Dedifferentiated amniotic fluid mesenchymal stem cell (primary cell): ENCODE results near the gene PRSS35.
"Not testable (repeated sequence)": the region's sequence is repeated elsewhere in the genome, so short reads cannot be mapped to it uniquely, and the experiment has no call there.

Source experiments
- DNase-seq: peaks from one replicate; pipeline ENCODE4 v3.0.0-alpha.2; 2016; ENCODE audit errors: extremely low spot score

Gene PRSS35

GRCh38 chr6:83511901-83512681, at the start of gene PRSS35:
PRSS35 (plus strand) TSS chr6:83512534; CDS start chr6:83523442, 10,908 bp downstream.
- peak; percentile 35 for DNase-seq

- DNase-seq = no peak
Measured at GRCh38 chr6:83463886-83464285, 48.4 kb upstream of the PRSS35 start.

- DNase-seq = no peak
Measured at GRCh38 chr6:83464381-83465140, 47.8 kb upstream of the PRSS35 start.

- no peak for DNase-seq
Measured at GRCh38 chr6:83466328-83466727, 46.0 kb upstream of the PRSS35 start.

GRCh38 chr6:83467620-83468036, 44.7 kb upstream of the PRSS35 start:
- DNase-seq = no peak

- DNase-seq = no peak
Measured at GRCh38 chr6:83470001-83470400, 42.3 kb upstream of the PRSS35 start.

GRCh38 chr6:83470587-83470986, 41.7 kb upstream of the PRSS35 start:
- no peak for DNase-seq

GRCh38 chr6:83472767-83473166, 39.6 kb upstream of the PRSS35 start:
- DNase-seq = no peak

- DNase-seq = no peak
Measured at GRCh38 chr6:83474309-83474708, 38.0 kb upstream of the PRSS35 start.

GRCh38 chr6:83476971-83477370, 35.4 kb upstream of the PRSS35 start:
- DNase-seq = no peak

GRCh38 chr6:83479389-83479788, 32.9 kb upstream of the PRSS35 start:
- DNase-seq = no peak

GRCh38 chr6:83480470-83480869, 31.9 kb upstream of the PRSS35 start:
- no peak for DNase-seq

- DNase-seq = not testable (repeated sequence)
Measured at GRCh38 chr6:83481938-83482337, 30.4 kb upstream of the PRSS35 start.

GRCh38 chr6:83488448-83488847, 23.9 kb upstream of the PRSS35 start:
- DNase-seq = no peak

GRCh38 chr6:83488861-83489260, 23.5 kb upstream of the PRSS35 start:
- no peak for DNase-seq

- no peak for DNase-seq
Measured at GRCh38 chr6:83490217-83490807, 22.0 kb upstream of the PRSS35 start.

GRCh38 chr6:83505356-83505755, 7.0 kb upstream of the PRSS35 start:
- no peak for DNase-seq

- DNase-seq = no peak
Measured at GRCh38 chr6:83509441-83509840, 2.9 kb upstream of the PRSS35 start.

GRCh38 chr6:83510791-83511190, 1.5 kb upstream of the PRSS35 start:
- DNase-seq = no peak

- no peak for DNase-seq
Measured at GRCh38 chr6:83511266-83511665, 1.1 kb upstream of the PRSS35 start.

GRCh38 chr6:83514466-83514865, 2.1 kb downstream of the PRSS35 start:
- DNase-seq = no peak

- peak; percentile 76 for DNase-seq
Measured at GRCh38 chr6:83514866-83515466, 2.6 kb downstream of the PRSS35 start.
